Measurements from ENCODE around the gene SELENOT. TPM values are rescaled to one million over a fixed set of nuclear protein-coding genes. Genes with fewer than 3 reads are reported as not detected.

The SELENOT gene
- total RNA-seq, 4 donors from 2014 or later = 32.0 to 105 (median 102) TPM

GRCh38 chr3:150607267-150608065 lies 4.3 kb downstream of the SELENOT start:
- Histone ChIP-seq H3K9me3 (no peaks in the 10 kb centered on the region), H3K4me1 (peaks cover 5 to 76% (median 25%) of the 10 kb centered on the region in 3 donors), H3K4me3 (no peak overlapping the region), H3K27ac (no peak overlapping the region), H3K27me3 (no peaks in the 10 kb centered on the region), H3K36me3 (peaks cover 0 to 12% (median 0%) of the 10 kb centered on the region in 3 donors)
- intact Hi-C loops (cut with DNase I) = no loop called here
- WGBS, 2 donors = 71 to 78% methylated on average over 8 of the region's 8 CpGs
- no peak for DNase-seq
- no peak for TF ChIP-seq POLR2A (IDR thresholded peaks at IDR 0.05)
- no peak for TF ChIP-seq CTCF (IDR thresholded peaks at IDR 0.05)

- H3K9me3 ChIP-seq = no peaks in the 10 kb centered on the region
These were observed 6.9 kb downstream of the SELENOT start for GRCh38 chr3:150609988-150610387.

GRCh38 chr3:150610785-150611184 lies 7.7 kb downstream of the SELENOT start:
- DNase-seq = no peak
- peaks cover 0 to 19% (median 0%) of the 10 kb centered on the region in 3 donors for H3K36me3 ChIP-seq
- no peaks in the 10 kb centered on the region for H3K27me3 ChIP-seq
- H3K9me3 ChIP-seq = no peaks in the 10 kb centered on the region
- H3K4me1 ChIP-seq = peaks cover 0 to 63% (median 17%) of the 10 kb centered on the region in 3 donors
- no peak for TF ChIP-seq POLR2A (IDR thresholded peaks at IDR 0.05)
- TF ChIP-seq CTCF (IDR thresholded peaks at IDR 0.05) = no peak
- H3K27ac ChIP-seq = no peak overlapping the region
- no peak overlapping the region for H3K4me3 ChIP-seq
- 55 to 64% methylated on average over 1 of the region's 1 CpG for WGBS, 2 donors
- intact Hi-C loops (cut with DNase I) = no loop called here

More at GRCh38 chr3:150609988-150610387, 6.9 kb downstream of the SELENOT start:
- H3K27ac ChIP-seq = no peak overlapping the region
- WGBS, 2 donors = 0% methylated on average over 1 of the region's 1 CpG
- intact Hi-C loops (cut with DNase I) = no loop called here
- no peak for DNase-seq
- peaks cover 0 to 19% (median 0%) of the 10 kb centered on the region in 3 donors for H3K36me3 ChIP-seq
- H3K27me3 ChIP-seq = no peaks in the 10 kb centered on the region
- TF ChIP-seq POLR2A (IDR thresholded peaks at IDR 0.05) = no peak
- no peak for TF ChIP-seq CTCF (IDR thresholded peaks at IDR 0.05)
- H3K4me3 ChIP-seq = no peak overlapping the region
- H3K4me1 ChIP-seq = peaks cover 0 to 71% (median 17%) of the 10 kb centered on the region in 3 donors

- Histone ChIP-seq H3K4me3 (no peak overlapping the region), H3K27ac (no peak overlapping the region), H3K27me3 (no peaks in the 10 kb centered on the region), H3K4me1 (peaks cover 0 to 54% (median 15%) of the 10 kb centered on the region in 3 donors), H3K9me3 (no peaks in the 10 kb centered on the region), H3K36me3 (peaks cover 0 to 19% (median 0%) of the 10 kb centered on the region in 3 donors)
- TF ChIP-seq CTCF (IDR thresholded peaks at IDR 0.05) = no peak
- no peak for TF ChIP-seq POLR2A (IDR thresholded peaks at IDR 0.05)
- DNase-seq = no peak
- 99 to 100% methylated on average over 7 to 14 of the region's 34 CpGs for WGBS, 2 donors
- intact Hi-C loops (cut with DNase I) = no loop called here
These were observed 8.5 kb downstream of the SELENOT start for GRCh38 chr3:150611666-150612065.

- 78 to 91% methylated on average over 1 of the region's 1 CpG for WGBS, 2 donors
- Histone ChIP-seq H3K36me3 (peaks cover 0 to 19% (median 0%) of the 10 kb centered on the region in 3 donors), H3K27ac (no peak overlapping the region), H3K4me3 (no peak overlapping the region), H3K9me3 (no peaks in the 10 kb centered on the region), H3K27me3 (no peaks in the 10 kb centered on the region), H3K4me1 (peaks cover 0 to 46% (median 10%) of the 10 kb centered on the region in 3 donors)
- DNase-seq = no peak
- TF ChIP-seq POLR2A (IDR thresholded peaks at IDR 0.05) = no peak
- no peak for TF ChIP-seq CTCF (IDR thresholded peaks at IDR 0.05)
- intact Hi-C loops (cut with DNase I) = no loop called here
These were observed 9.4 kb downstream of the SELENOT start for GRCh38 chr3:150612494-150612893.
